ENCODE results near the gene ATP5F1E.
A peak's percentile ranks its signal among the peaks of the same experiment; 100 is the strongest.
"Not testable (repeated sequence)": the region's sequence is repeated elsewhere in the genome, so short reads cannot be mapped to it uniquely, and the experiment has no call there.

The ATP5F1E gene

DNA sequence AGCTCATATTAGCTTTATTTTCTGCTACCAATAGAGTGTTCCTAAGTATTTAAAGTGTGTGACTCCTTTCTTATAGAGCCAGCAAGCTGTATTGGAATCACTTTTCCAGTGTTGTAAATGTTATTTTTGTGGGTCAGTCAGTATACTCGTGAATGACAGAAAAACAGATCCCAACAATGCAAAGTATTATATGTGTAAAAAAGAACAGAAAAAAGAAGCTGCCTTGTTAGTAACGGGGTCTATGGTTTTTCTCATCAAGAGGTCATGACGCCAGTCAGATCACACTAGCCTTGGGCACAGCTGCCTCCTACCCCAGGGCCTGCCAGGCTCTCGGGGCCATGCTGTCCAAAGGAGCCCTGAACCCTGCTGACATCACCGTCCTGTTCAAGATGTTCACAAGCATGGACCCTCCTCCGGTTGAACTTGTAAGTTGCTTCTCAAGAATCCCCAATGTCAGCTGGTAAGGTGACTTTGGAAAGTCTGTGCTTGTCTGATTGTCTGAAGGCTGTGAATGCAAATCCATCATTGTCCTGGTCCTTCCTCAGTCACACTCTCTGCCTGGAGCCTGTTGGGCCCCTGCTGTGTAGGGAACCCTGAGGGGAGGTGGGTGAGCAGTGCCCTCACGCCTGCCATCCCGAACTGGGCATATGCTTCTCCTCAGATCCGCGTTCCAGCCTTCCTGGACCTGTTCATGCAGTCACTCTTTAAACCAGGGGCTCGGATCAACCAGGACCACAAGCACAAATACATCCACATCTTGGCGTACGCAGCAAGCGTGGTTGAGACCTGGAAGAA lies 41.3 kb downstream of the ATP5F1E start:
- DNase-seq = no peak
- TF ChIP-seq GATA1 (IDR thresholded peaks at IDR 0.05; ENCODE audit: low read depth, low read length) (no peak), POLR2A (IDR thresholded peaks at IDR 0.05; ENCODE audit: low read length) (no peak)

DNA sequence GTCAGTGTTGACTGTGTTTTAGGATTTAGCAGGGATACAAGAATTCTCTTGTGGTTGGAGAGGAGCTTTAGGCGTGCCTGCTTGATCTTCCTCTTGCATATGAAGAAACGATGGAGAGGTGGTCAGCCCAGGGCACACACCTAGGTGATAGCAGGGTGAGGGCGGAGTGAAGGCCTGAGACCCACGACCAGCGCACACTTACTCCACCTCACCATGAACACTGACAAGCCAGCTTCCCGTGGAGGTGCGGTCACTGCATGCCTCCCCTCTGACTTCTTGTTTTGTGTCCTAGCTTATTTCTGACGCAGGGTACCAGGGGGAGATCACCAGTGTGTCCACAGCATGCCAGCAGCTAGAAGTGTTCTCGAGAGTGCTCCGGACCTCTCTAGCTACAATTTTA lies 42.9 kb downstream of the ATP5F1E start:
- DNase-seq = no peak
- TF ChIP-seq POLR2A (IDR thresholded peaks at IDR 0.05; ENCODE audit: low read length) = no peak
- no peak for TF ChIP-seq GATA1 (IDR thresholded peaks at IDR 0.05; ENCODE audit: low read depth, low read length)

DNA sequence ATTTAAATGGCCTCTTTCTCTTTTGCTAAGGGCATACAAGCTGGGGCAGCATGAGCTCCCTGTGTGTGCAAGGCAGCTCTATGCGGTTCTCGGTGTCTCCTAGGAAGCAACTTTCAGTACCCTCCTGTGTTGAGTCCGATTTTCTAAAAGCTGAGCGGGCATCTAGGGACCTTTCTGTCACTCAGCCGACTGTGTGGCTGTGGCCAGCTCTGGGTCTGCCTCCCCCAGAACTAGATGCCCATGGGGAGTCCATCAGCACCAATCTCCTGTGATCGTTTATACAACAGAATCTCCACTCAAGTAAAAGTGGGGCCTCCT lies 43.6 kb downstream of the ATP5F1E start:
- DNase-seq = no peak
- no peak for TF ChIP-seq POLR2A (IDR thresholded peaks at IDR 0.05; ENCODE audit: low read length)
- no peak for TF ChIP-seq GATA1 (IDR thresholded peaks at IDR 0.05; ENCODE audit: low read depth, low read length)

DNA sequence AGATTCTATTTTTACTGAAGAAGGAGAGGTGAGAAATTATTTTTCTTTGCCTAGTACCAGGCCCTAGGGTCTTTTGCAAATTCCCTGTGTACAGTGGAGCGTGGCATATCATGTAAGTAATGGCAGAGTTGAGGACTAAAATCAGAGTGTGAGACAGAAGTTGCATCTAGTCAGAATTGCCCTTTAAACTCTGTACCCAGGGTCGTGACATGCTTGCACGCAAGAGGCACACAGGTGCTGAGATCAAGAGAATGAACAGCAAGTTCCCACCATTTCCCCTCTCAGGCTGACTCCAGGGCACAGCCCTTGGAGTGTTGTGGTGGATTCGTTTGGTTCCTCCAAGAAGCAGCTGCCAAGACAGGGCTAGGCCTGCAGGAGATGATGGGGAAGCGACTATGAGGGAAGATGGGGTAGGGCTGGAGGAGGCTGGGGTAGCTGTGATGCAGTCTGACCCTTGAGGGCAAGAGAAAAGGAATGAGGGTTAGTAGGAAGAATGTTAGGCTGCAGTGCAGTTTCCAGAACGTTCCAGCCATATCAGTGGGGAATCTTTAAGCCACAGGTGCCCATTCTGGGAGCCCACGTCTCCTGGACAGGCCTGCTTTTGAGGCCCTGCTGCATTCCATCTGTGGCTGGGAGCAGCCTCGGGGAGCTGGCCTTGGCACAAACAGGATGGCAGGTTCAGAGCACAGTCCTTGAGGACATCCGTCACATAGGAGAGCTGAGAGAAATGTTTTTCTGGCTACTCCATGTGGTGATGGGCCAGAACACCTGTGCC lies 44.2 kb downstream of the ATP5F1E start:
- TF ChIP-seq POLR2A (IDR thresholded peaks at IDR 0.05; ENCODE audit: low read length) (no peak), GATA1 (IDR thresholded peaks at IDR 0.05; ENCODE audit: low read depth, low read length) (no peak)
- DNase-seq = no peak

DNA sequence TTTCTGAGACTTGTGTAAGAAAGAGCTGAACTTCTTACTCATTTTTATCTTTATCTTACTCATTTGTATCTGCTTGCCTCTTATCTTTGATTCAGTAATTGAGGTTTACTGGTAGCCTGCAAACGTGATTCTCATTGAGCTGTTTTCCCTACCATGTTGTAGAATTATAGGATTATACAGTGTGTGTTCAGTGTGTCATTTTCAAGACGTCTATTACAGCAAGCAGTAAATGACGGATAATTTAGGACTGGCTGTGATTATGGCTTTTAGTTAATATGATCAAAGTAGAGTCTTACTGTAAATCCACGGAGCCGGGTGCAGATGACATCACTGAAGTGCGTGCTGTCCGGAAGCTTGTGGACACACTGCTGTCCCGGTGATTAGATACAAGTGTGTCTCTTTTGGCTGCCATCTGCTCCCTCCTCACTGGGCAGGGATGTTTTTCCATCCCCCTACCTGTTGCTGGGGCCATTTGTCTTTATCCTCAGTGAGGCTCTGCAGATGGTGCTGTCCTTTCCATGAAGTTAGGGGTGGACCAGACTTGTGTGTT lies 45.1 kb downstream of the ATP5F1E start:
- DNase-seq = no peak
- TF ChIP-seq POLR2A (IDR thresholded peaks at IDR 0.05; ENCODE audit: low read length) (no peak), GATA1 (IDR thresholded peaks at IDR 0.05; ENCODE audit: low read depth, low read length) (no peak)

DNA sequence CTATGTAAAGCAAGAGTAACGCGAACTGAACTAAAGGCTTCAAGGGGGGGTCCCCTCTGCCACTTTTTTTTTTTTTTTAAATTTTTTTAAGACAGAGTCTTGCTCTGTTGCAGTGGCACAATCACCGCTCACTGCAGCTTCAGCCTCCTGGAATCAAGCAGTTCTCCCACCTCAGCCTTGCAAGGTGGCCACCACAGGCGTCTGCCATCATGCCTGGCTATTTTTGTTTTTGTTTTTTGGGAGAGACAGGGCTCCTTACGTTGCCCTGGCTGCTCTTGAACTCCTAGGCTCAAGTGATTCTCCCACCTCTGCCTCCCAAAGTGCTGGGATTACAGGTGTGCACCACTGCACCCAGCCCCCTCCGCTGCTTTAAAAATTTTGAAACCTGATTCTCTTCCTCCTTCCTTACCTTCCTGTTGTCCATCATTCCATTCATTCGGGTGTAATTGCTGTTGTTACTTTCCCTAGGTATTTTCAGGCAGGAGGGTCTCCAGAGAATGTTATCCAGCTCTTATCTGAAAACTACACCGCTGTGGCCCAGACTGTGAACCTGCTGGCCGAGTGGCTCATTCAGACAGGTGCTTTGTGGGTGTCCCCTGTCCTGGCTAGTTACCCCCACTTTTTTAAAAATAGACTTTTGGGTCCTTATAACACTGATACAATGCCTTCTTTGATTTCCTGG lies 45.7 kb downstream of the ATP5F1E start:
- TF ChIP-seq POLR2A (IDR thresholded peaks at IDR 0.05; ENCODE audit: low read length) (no peak), GATA1 (IDR thresholded peaks at IDR 0.05; ENCODE audit: low read depth, low read length) (no peak)

DNA sequence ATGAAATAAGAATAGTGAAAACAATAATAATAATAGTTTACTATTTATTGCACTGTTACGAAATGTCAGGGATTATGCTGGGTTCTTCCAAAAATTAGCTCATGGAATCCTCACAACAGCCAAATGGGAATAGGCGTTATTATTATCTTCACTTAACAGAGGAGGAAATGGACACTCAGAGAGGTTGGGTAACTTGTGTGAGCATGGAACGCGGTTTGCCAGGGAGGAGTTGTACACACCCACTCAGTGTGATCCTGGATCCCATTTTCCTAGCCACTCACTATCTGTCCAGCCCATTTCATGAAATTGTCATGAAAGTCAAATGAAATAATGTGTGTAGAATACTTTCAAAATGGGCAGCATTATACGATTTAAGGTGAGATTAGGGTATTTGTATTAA lies 46.5 kb downstream of the ATP5F1E start:
- DNase-seq = no peak
- no peak for TF ChIP-seq POLR2A (IDR thresholded peaks at IDR 0.05; ENCODE audit: low read length)
- TF ChIP-seq GATA1 (IDR thresholded peaks at IDR 0.05; ENCODE audit: low read depth, low read length) = no peak

More for the DNA sequence above, 45.7 kb downstream of the ATP5F1E start:
- no peak for DNase-seq

DNA sequence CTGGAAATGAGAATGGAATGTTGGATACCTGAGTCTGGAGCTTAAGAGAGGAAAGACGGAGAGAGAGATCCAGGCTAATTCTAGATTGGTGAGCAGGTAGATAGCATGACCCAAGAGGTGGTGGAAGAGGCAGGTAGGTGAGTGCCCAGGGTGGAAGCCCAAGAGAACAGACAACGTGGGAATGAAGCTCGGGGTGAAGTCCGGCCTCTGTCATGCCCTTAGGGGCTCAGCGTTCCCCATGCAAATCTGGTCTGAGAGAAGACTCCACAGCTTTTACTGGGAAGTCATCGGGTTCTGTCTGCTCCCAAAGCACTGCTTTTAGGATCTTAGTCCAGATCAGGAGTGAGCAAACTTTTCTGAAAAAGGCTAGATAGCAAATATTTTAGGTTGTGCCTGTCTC lies 47.4 kb downstream of the ATP5F1E start:
- no peak for DNase-seq
- TF ChIP-seq GATA1 (IDR thresholded peaks at IDR 0.05; ENCODE audit: low read depth, low read length) = no peak
- no peak for TF ChIP-seq POLR2A (IDR thresholded peaks at IDR 0.05; ENCODE audit: low read length)

DNA sequence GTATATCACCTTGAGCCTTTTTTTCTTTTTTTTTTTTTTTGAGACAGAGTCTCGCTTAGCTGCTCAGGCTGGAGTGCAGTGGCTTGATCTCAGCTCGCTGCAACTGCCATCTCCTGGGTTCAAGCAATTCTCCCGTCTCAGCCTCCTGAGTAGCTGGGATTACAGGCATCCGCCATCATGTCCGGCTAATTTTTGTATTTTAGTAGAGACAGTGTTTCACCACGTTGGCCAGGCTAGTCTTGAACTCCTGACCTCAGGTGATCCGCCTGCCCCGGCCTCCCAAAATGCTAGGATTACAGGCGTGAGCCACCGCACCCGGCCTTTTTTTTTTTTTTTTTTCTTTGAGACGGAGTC lies 49.0 kb downstream of the ATP5F1E start:
- not testable (repeated sequence) for DNase-seq

DNA sequence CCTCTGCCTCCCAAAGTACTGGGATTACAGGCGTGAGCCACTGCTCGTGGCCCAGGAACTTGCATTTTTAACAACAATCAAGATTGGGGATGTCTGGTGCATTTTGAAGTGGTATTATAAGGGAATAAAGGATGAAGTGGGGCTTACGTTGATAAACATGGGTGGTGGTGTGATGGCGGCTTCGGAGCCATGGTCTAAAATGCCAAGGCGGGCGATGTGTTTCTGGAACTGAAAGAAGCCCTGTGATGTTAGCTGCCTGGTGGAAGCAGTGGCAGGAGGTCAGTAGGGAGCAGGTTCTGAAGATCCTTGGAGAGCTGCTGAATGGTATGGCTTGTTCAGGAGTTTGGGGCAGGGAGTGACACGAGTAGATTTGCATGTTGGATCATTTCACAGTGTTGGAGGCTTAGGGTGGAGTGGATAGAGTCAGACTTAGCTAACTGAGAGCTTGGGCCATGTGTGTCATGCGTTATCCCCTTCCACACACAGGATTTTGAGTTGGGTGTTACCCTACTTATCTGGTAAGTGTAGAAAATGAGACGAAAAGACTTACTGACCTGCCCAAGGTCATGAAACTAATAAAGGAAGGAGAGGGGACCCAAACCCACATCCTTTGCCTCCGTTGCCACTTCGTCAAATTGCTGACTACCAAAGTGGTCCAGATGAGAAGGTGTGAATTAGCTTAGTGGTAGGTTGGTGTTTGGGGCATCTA lies 49.6 kb downstream of the ATP5F1E start:
- no peak for TF ChIP-seq GATA1 (IDR thresholded peaks at IDR 0.05; ENCODE audit: low read depth, low read length)
- peak; percentile 50 for TF ChIP-seq POLR2A (IDR thresholded peaks at IDR 0.05; ENCODE audit: low read length)
- peak; percentile 88 to 92 for DNase-seq

DNA sequence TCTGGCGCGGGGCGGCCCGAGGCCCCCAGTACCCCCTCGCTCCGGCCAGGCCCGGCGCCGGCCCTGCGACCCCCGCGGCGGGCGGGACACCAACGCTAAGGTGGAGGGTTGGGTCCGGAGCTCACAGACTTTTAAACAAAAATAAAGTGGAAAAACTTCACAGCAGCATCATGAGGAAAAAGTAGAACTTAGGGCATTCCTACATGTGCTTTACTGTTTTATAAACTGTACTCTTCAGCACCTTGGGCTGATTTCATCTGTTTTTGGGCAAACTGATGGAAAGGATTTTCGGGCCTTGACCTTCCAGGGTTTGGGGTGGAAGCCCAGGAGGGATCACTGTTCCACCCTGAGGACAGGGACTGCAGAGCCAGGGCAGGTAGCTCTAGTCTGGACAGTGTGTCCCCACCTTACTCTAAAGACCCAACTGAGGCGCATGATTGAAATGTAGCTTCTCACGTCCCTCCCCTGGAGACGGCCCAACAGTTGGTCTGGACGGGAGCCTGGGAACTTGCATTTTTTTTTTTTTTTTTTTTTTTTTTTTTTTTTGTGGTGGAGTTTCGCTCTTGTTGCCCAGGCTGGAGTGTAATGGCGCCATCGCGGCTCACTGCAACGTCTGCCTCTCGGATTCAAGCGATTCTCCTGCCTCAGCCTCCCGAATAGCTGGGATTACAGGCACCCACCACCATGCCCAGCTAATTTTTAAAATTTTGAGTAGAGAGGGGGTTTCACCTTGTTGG lies 50.3 kb downstream of the ATP5F1E start:
- peak; percentile 56 to 59 for DNase-seq
- TF ChIP-seq POLR2A (IDR thresholded peaks at IDR 0.05; ENCODE audit: low read length) (no peak), GATA1 (IDR thresholded peaks at IDR 0.05; ENCODE audit: low read depth, low read length) (no peak)

DNA sequence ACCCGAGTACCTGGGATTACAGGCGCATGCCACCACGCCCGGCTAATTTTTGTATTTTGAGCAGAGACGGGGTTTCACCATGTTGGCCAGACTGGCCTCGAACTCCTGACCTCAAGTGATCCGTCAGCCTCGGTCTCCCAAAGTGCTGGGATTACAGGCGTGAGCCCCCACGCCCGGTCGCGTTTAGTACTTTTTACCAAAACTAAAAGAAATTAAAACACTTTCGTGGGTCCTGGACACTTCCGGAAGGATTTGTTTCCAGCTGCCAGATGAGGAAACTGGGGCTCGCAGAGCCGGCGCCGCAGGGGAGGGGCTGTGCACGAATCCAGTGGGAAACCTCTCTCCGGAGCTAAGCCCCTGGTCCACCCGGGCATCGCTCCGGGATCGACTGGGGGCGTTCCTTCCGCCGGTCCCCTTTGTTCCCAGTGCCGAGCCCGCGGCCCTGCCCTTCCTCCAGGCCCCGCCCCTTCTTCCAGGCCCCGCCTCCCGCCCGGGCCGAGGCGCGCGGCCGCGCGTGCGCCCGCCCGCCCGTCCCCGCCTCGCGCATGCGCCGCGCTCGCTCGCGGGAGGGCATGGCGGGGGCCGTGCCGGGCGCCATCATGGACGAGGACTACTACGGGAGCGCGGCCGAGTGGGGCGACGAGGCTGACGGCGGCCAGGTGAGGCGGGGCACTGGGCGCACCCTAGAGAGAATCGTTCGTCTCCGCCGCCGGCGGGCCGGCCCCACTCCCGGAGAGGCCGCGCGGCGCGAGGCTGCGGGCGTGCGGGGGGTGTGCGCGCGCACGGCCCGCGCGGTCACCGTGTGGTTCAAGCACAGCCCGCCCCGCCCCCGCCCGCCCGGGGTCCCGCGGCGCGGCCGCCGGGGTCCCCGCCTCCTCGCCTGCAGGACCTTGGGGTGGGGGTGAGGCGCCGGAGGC lies 51.2 kb downstream of the ATP5F1E start, which contains the start of gene NELFCD:
TSS of gene NELFCD (plus strand) at position 546 of the 917 bp plus-strand sequence. CDS start at position 600, 54 bp downstream.
- peak; percentile 88 to 95 for DNase-seq
- TF ChIP-seq POLR2A (IDR thresholded peaks at IDR 0.05; ENCODE audit: low read length) (peak; percentile 48), GATA1 (IDR thresholded peaks at IDR 0.05; ENCODE audit: low read depth, low read length) (no peak)
